ENCODE results near the gene UROD.
"Not testable (repeated sequence)": the region's sequence is repeated elsewhere in the genome, so short reads cannot be mapped to it uniquely, and the experiment has no call there.

UROD gene

GRCh38 chr1:45011837-45012638 is at the start of gene UROD:
UROD (plus strand) TSS chr1:45012254; CDS start chr1:45012266, 12 bp downstream.
- DNase-seq (ENCODE audit: insufficient read length, low spot score), result peak; percentile 91
- FAIRE-seq, result no peak
- TF ChIP-seq POLR2A (IDR thresholded peaks at IDR 0.05; ENCODE audit: low read depth, low read length), result peak; percentile 69

- FAIRE-seq (no peak), DNase-seq (ENCODE audit: insufficient read length, low spot score) (no peak)
- TF ChIP-seq POLR2A (IDR thresholded peaks at IDR 0.05; ENCODE audit: low read depth, low read length), result no peak
Measured at GRCh38 chr1:44962729-44963128, 49.3 kb upstream of the UROD start.

- DNase-seq (ENCODE audit: insufficient read length, low spot score) (no peak), FAIRE-seq (no peak)
- no peak for TF ChIP-seq POLR2A (IDR thresholded peaks at IDR 0.05; ENCODE audit: low read depth, low read length)
Measured at GRCh38 chr1:44964396-44964795, 47.7 kb upstream of the UROD start.

GRCh38 chr1:44970317-44970716 is 41.7 kb upstream of the UROD start:
- no peak for TF ChIP-seq POLR2A (IDR thresholded peaks at IDR 0.05; ENCODE audit: low read depth, low read length)
- FAIRE-seq, result peak; percentile 55
- no peak for DNase-seq (ENCODE audit: insufficient read length, low spot score)

GRCh38 chr1:44973645-44974044 is 38.4 kb upstream of the UROD start:
- FAIRE-seq, result no peak
- no peak for DNase-seq (ENCODE audit: insufficient read length, low spot score)
- TF ChIP-seq POLR2A (IDR thresholded peaks at IDR 0.05; ENCODE audit: low read depth, low read length), result no peak

- DNase-seq (ENCODE audit: insufficient read length, low spot score), result no peak
- no peak for TF ChIP-seq POLR2A (IDR thresholded peaks at IDR 0.05; ENCODE audit: low read depth, low read length)
- FAIRE-seq, result no peak
Measured at GRCh38 chr1:44976252-44976651, 35.8 kb upstream of the UROD start.

GRCh38 chr1:44977372-44977771 is 34.7 kb upstream of the UROD start:
- not testable (repeated sequence) for FAIRE-seq; DNase-seq (ENCODE audit: insufficient read length, low spot score)

GRCh38 chr1:44985747-44986359 is 26.2 kb upstream of the UROD start:
- TF ChIP-seq POLR2A (IDR thresholded peaks at IDR 0.05; ENCODE audit: low read depth, low read length), result no peak

GRCh38 chr1:44988531-44989156 is 23.4 kb upstream of the UROD start:
- TF ChIP-seq POLR2A (IDR thresholded peaks at IDR 0.05; ENCODE audit: low read depth, low read length), result no peak
- FAIRE-seq (no peak), DNase-seq (ENCODE audit: insufficient read length, low spot score) (no peak)

More at GRCh38 chr1:44985747-44986359, 26.2 kb upstream of the UROD start:
- FAIRE-seq (no peak), DNase-seq (ENCODE audit: insufficient read length, low spot score) (no peak)

GRCh38 chr1:44994309-44994898 is 17.6 kb upstream of the UROD start:
- DNase-seq (ENCODE audit: insufficient read length, low spot score), result no peak
- FAIRE-seq, result no peak
- TF ChIP-seq POLR2A (IDR thresholded peaks at IDR 0.05; ENCODE audit: low read depth, low read length), result no peak

- no peak for FAIRE-seq
- TF ChIP-seq POLR2A (IDR thresholded peaks at IDR 0.05; ENCODE audit: low read depth, low read length), result no peak
- DNase-seq (ENCODE audit: insufficient read length, low spot score), result no peak
Measured at GRCh38 chr1:44995467-44996238, 16.4 kb upstream of the UROD start.

- DNase-seq (ENCODE audit: insufficient read length, low spot score), result no peak
- no peak for TF ChIP-seq POLR2A (IDR thresholded peaks at IDR 0.05; ENCODE audit: low read depth, low read length)
- FAIRE-seq, result no peak
Measured at GRCh38 chr1:44999232-44999631, 12.8 kb upstream of the UROD start.

- no peak for DNase-seq (ENCODE audit: insufficient read length, low spot score)
- no peak for FAIRE-seq
- no peak for TF ChIP-seq POLR2A (IDR thresholded peaks at IDR 0.05; ENCODE audit: low read depth, low read length)
Measured at GRCh38 chr1:45001011-45001481, 11.0 kb upstream of the UROD start.

- not testable (repeated sequence) for FAIRE-seq; DNase-seq (ENCODE audit: insufficient read length, low spot score)
Measured at GRCh38 chr1:45001576-45001975, 10.5 kb upstream of the UROD start.

Data from H54 (cell line).